ENCODE measurements around the gene ATG12.
"Not testable (repeated sequence)": the region's sequence is repeated elsewhere in the genome, so short reads cannot be mapped to it uniquely, and the experiment has no call there.

ATG12 gene

DNA sequence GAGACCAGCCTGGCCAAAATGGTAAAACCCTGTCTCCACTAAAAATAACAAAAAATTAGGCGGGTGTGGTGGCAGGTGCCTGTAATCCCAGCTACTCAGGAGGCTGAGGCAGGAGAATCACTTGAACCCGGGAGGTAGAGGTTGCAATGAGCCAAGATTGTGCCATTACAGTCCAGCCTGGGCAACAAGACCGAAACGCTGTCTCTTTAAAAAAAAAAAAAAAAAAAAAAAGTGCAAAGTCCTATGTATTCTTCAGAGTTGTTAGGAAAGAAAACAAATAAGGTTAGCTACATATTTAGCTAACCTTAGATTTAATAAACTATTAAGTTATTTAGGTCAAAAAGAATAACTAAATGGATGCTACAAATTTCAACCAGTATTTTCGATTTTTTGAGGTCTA, 11.5 kb downstream of the ATG12 start:
- no peak overlapping the region for H3K4me3 Mint-ChIP-seq
- peaks cover 4% of the 10 kb centered on the region for H3K4me1 Mint-ChIP-seq
- H3K36me3 Mint-ChIP-seq: peaks cover 26% of the 10 kb centered on the region
- H3K9me3 Mint-ChIP-seq: peaks cover 2% of the 10 kb centered on the region
- ATAC-seq (ENCODE audit: low read depth) (no peak), DNase-seq (ENCODE audit: low spot score in 2 of 2) (no peak)
- peaks cover 2% of the 10 kb centered on the region for H3K27me3 Mint-ChIP-seq
- H3K27ac Mint-ChIP-seq: no peak overlapping the region

DNA sequence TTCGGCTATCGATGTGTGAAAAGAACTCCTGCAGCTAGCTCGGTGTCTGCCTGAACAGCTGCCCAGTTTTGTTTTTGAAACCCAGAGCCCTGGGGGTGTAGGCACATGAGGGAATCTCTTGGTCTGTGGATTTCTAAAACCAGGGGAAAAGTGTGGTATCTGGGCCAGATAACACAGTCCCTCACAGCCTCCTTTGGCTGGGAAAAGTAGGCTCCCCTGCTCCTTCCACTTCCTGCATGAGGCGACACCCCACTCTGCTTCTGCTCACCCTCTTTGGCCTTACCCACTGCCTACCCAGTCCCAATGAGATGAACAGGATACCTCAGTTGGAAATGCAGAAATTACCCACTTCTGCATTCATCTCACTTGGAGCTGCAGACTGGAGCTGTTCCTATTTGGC, 15.4 kb downstream of the ATG12 start:
- Mint-ChIP-seq H3K36me3 (peaks cover 10% of the 10 kb centered on the region), H3K4me3 (no peak overlapping the region), H3K27me3 (peaks cover 2% of the 10 kb centered on the region), H3K27ac (no peak overlapping the region), H3K9me3 (peaks cover 4% of the 10 kb centered on the region), H3K4me1 (peaks cover 2% of the 10 kb centered on the region)
- ATAC-seq (ENCODE audit: low read depth) (no peak), DNase-seq (ENCODE audit: low spot score in 2 of 2) (no peak)

DNA sequence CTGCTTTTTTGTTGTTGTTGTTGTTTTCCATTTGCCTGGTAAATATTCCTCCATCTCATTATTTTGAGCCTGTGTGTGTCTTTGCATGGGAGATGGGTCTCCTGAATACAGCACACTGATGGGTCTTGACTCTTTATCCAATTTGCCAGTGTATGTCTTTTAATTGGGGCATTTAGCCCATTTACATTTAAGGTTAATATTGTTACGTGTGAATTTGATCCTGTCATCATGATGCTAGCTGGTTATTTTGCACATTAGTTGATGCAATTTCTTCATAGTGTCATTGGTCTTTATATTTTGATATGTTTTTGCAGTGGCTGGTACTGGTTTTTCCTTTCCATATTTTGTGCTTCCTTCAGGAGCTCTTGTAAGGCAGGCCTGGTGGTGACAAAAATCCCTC, 16.4 kb downstream of the ATG12 start:
- not testable (repeated sequence) for H3K27me3 Mint-ChIP-seq, H3K9me3 Mint-ChIP-seq

DNA sequence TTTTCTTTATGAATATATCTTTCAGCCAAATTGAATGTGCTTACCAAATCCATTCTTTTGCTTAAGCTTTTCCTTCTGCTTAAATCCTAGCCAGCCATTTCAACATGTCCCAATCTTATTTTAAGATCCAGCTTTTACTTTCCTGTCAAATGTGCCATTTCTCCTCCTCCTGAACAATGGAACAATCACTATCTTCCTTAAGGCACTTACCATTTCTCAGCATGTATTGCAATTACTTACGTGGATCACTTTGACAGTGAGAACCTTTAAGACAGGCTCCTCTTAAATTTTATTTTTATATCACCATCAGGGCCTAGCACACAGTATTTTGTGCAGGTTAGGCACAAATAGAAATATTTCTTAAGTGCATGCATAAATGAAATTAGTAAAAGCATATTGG, 20.5 kb downstream of the ATG12 start:
- Mint-ChIP-seq H3K27me3 (peaks cover 14% of the 10 kb centered on the region), H3K4me1 (peaks cover 6% of the 10 kb centered on the region)
- no peak for ATAC-seq (ENCODE audit: low read depth)

More for the DNA sequence above, 16.4 kb downstream of the ATG12 start:
- not testable (repeated sequence) for ATAC-seq (ENCODE audit: low read depth); H3K4me1 Mint-ChIP-seq; H3K27ac Mint-ChIP-seq; DNase-seq (ENCODE audit: low spot score in 2 of 2); H3K36me3 Mint-ChIP-seq; H3K4me3 Mint-ChIP-seq

DNA sequence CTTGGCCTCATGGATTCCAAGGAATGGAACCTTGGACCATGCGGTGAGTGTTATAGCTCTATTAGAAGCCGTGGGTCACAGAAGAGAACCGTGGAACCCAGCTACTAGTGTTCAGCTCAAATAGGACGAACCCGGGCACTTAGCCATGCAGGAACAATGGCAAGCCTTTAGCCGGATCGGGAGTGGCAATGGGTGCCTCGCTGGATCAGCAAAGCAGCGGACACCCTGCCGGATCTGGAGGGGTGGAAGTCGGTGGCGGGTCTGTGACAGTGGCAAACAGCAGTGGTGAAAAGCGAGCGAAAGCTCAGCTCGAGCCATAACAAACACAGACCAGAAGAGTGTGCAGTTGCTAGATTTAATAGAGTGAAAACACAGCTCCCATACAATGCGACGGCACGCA, 22.5 kb downstream of the ATG12 start:
- H3K36me3 Mint-ChIP-seq: no peaks in the 10 kb centered on the region
- H3K9me3 Mint-ChIP-seq: peaks cover 2% of the 10 kb centered on the region
- H3K27me3 Mint-ChIP-seq: peaks cover 26% of the 10 kb centered on the region
- ATAC-seq (ENCODE audit: low read depth) (no peak), DNase-seq (ENCODE audit: low spot score in 2 of 2) (no peak)
- H3K4me3 Mint-ChIP-seq: no peak overlapping the region
- H3K27ac Mint-ChIP-seq: no peak overlapping the region
- peaks cover 15% of the 10 kb centered on the region for H3K4me1 Mint-ChIP-seq

More for the DNA sequence above, 20.5 kb downstream of the ATG12 start:
- no peaks in the 10 kb centered on the region for H3K36me3 Mint-ChIP-seq
- peaks cover 2% of the 10 kb centered on the region for H3K9me3 Mint-ChIP-seq
- H3K27ac Mint-ChIP-seq: no peak overlapping the region
- H3K4me3 Mint-ChIP-seq: no peak overlapping the region
- DNase-seq (ENCODE audit: low spot score in 2 of 2): no peak

DNA sequence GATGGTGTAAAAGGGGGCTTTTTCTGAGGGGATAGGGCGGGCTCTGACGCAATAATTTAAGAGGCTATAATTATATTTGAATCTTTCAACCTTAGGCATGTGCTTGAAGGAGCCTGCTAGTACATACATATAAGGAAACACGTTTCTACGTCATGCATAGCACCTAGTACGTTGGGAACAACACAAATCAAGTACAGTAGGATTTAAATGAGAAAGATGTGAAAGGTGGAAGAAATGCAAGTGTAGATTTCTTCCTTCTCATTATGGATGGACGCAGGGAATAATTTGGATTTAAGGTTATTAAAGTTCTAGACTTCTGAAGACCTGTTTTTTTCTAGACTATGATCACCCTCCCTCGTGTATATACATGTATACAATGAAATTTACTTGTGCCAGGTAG, 24.0 kb downstream of the ATG12 start:
- Mint-ChIP-seq H3K27ac (no peak overlapping the region), H3K4me3 (no peak overlapping the region), H3K27me3 (peaks cover 29% of the 10 kb centered on the region), H3K9me3 (peaks cover 2% of the 10 kb centered on the region), H3K36me3 (no peaks in the 10 kb centered on the region), H3K4me1 (peaks cover 15% of the 10 kb centered on the region)
- ATAC-seq (ENCODE audit: low read depth) (no peak), DNase-seq (ENCODE audit: low spot score in 2 of 2) (no peak)

DNA sequence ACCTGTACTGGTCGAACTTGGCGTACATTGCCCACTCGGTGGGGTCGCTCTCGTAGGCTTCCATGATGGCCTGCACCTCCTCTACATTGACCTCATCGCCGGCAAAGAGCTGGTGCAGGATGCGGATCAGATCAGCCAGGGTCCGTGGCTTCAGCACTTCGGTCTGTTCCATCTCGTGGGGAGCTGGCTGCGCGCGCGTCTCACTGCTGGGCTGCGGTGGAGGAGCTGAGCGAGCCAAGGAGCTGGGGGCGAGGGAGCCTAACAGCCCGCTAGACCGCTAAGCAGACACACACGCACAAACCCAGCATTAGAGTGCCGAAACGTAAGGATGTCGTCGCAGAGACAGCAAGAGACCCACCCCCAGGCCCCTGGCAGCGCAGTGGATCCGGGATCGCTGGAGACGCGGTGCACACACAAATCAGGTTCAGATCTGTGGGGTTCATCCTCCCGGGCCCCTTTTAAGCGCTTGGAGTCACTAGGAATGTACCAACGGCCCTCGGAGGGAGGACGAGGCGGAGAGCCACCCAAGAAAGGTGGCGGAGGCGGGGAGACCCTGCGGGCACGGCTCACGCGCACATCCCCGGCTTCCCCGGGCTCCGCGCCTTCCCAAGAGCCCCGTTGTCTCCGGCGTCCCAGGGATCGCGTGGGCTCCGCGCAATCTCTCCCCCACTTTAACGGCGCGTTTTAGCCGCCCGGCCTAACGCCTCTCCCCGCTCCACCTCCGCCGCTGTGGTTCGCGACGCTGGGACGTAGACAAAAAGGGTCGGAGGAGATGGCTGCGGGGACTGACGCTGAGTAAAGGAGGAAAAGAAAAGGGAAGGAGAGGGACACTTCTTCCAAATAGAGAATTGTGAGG, 24.9 kb downstream of the ATG12 start, which contains the start of gene CDO1:
Gene CDO1 (minus strand): TSS at position 434 of the 856 bp plus-strand sequence. CDS start 262 bp downstream, at position 172.
- Mint-ChIP-seq H3K4me1 (peaks cover 15% of the 10 kb centered on the region), H3K36me3 (no peaks in the 10 kb centered on the region), H3K27me3 (peaks cover 29% of the 10 kb centered on the region), H3K4me3 (peak within 1 kb of the TSS; percentile 75), H3K27ac (no peak within 1 kb of the TSS), H3K9me3 (no peaks in the 10 kb centered on the region)
- peak; percentile 67 for ATAC-seq (ENCODE audit: low read depth)
- peak in 1 of 2 donors; percentile 22 for DNase-seq (ENCODE audit: low spot score in 2 of 2)

DNA sequence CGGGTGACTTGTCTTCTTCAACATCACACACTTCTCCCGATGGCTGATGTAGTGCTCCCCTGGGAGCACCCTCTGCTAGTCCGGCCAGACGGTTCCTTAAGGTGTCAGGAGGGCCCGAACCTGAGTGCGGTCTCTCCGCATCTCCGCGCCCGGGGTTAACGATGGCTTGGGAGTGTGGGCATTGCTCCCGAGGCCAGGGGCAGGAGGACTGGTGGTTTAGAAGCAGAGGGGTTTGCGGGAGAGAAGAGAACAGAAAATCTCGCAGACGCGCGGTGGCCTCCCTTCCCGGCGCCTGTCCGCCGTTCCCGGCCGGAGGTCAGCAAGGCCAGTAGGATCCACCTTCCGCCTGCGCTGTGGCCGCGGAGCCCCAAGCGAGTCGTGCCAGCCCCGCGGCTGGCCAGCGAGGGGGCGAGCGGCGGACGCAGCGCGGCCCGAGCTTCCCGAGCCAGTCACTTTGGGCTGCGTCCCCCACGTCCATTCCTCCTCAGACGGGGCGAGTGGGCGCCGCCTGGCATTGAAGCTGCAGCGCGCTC, 25.6 kb downstream of the ATG12 start:
- peak overlapping the region; percentile 75 for H3K4me3 Mint-ChIP-seq
- no peak overlapping the region for H3K27ac Mint-ChIP-seq
- H3K9me3 Mint-ChIP-seq: no peaks in the 10 kb centered on the region
- no peaks in the 10 kb centered on the region for H3K36me3 Mint-ChIP-seq
- ATAC-seq (ENCODE audit: low read depth) (peak; percentile 13), DNase-seq (ENCODE audit: low spot score in 2 of 2) (peak in 1 of 2 donors; percentile 20)
- peaks cover 31% of the 10 kb centered on the region for H3K27me3 Mint-ChIP-seq
- peaks cover 15% of the 10 kb centered on the region for H3K4me1 Mint-ChIP-seq

DNA sequence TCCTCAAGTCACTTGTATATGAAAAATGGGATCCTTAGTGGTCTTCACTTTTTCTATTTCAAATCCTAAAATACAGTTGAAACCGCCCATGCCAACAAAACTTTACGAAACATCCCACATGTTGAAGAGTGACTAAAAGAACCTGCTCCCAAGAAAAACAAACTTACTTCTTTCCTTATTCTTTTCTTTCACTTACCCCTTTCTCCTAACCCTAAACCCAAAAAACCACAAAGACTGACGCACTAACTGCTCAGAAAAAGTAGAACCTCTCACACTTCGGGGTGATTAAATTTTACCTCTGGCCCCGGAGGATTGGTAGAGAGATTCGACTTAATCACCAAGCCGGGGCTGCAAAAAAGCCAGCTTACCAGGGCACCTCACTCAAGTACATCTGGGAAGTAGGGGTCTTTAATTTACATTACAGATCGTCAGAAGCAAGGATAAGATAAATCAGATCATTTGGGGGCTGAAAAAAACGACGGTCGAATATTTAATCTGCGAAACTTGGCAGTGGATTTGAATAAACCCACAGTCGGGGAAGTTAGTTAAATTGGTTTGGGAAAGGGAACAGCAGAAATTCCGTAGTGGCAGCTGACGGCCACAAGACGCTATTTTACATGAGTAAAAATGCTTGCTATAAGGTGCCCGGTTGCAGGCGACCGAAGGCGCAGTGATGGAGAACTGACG, 26.2 kb downstream of the ATG12 start:
- ATAC-seq (ENCODE audit: low read depth) (peak; percentile 40), DNase-seq (ENCODE audit: low spot score in 2 of 2) (no peak)
- Mint-ChIP-seq H3K4me1 (peaks cover 15% of the 10 kb centered on the region), H3K9me3 (no peaks in the 10 kb centered on the region), H3K36me3 (no peaks in the 10 kb centered on the region), H3K27ac (no peak overlapping the region), H3K4me3 (peak overlapping the region; percentile 65), H3K27me3 (peaks cover 31% of the 10 kb centered on the region)

DNA sequence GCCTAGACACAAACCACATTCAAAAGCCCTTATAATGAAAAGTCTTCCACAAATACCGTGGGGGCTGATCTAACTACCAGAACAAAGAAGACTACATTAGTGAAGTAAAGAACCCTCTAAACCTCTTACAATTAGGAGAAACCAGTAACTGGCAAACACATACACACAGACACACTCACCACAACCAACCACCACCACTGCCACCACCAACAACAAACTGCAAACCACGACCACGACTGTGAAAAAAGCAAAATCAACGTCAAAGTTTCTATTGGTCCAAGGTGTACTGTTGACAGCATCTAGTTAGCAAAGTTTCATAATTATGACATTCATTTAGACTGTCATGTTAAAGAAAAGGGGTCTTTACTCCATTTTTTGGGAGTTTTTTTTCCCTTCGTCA, 27.6 kb downstream of the ATG12 start:
- H3K4me3 Mint-ChIP-seq: no peak overlapping the region
- ATAC-seq (ENCODE audit: low read depth): no peak
- H3K36me3 Mint-ChIP-seq: no peaks in the 10 kb centered on the region
- no peak for DNase-seq (ENCODE audit: low spot score in 2 of 2)
- H3K27me3 Mint-ChIP-seq: peaks cover 31% of the 10 kb centered on the region
- no peaks in the 10 kb centered on the region for H3K9me3 Mint-ChIP-seq
- H3K4me1 Mint-ChIP-seq: peaks cover 15% of the 10 kb centered on the region
- no peak overlapping the region for H3K27ac Mint-ChIP-seq

DNA sequence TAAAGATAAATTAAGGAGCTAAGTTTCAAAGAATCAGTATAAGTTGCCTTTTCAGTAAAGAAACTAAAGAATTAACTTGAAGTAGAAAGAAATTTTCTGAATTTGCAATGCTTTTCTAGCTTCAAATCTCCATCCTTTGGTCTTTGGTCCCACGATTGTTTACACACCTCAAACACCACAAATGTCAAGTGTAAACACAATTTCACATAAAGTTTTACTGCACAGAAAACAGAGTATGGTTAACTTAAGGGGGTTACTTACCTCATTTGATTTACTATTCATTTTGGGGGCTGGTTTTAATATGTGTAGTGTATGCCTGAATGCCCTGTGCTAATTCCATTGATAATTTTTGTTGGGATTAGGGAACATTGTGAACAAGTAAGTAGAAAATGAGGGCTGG, 29.0 kb downstream of the ATG12 start:
- DNase-seq (ENCODE audit: low spot score in 2 of 2) (no peak), ATAC-seq (ENCODE audit: low read depth) (no peak)
- Mint-ChIP-seq H3K36me3 (no peaks in the 10 kb centered on the region), H3K27ac (no peak overlapping the region), H3K27me3 (peaks cover 29% of the 10 kb centered on the region), H3K9me3 (no peaks in the 10 kb centered on the region), H3K4me1 (peaks cover 15% of the 10 kb centered on the region), H3K4me3 (no peak overlapping the region)

DNA sequence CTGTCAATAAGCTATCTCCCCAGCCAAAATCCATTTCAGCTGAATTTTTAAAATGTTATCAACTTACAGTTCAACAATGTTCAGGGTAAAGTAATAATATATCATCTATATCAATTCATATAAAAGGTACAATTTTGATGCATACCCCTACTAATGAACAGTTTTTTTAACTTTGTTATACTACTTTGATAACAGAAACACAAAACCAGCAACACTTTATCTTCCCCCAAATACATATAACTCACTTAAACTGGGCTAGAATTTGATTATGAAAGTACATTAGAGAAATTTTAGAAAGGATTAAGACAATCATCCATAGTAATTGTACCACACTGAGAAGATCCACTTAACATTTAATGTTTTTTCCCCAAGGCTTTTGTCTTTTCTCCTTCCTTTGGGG, 30.0 kb downstream of the ATG12 start:
- Mint-ChIP-seq H3K27me3 (peaks cover 25% of the 10 kb centered on the region), H3K27ac (no peak overlapping the region), H3K4me3 (no peak overlapping the region), H3K36me3 (no peaks in the 10 kb centered on the region), H3K9me3 (no peaks in the 10 kb centered on the region), H3K4me1 (peaks cover 12% of the 10 kb centered on the region)
- ATAC-seq (ENCODE audit: low read depth) (no peak), DNase-seq (ENCODE audit: low spot score in 2 of 2) (no peak)

DNA sequence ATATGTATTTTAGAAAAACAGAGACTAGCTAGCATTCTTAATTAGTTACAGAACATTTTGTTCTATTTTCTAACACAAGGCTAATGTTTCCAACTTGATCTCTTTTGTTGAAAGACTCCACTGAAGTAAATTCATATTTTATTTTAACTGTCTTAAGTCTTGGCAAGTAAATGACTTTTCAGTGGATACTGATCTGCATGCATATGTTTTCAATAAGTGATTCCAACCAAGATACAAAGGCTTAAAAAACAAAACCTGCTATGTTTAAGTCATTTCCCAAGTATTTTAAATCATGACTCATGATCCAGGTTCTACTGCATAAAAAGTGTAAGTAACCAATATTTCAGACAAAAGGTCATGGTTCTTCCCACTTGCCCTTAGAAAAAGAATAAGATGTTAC, 30.6 kb downstream of the ATG12 start:
- H3K4me1 Mint-ChIP-seq: peaks cover 8% of the 10 kb centered on the region
- H3K27ac Mint-ChIP-seq: no peak overlapping the region
- H3K4me3 Mint-ChIP-seq: no peak overlapping the region
- H3K9me3 Mint-ChIP-seq: no peaks in the 10 kb centered on the region
- DNase-seq (ENCODE audit: low spot score in 2 of 2): no peak
- peaks cover 22% of the 10 kb centered on the region for H3K27me3 Mint-ChIP-seq
- ATAC-seq (ENCODE audit: low read depth): no peak
- no peaks in the 10 kb centered on the region for H3K36me3 Mint-ChIP-seq

DNA sequence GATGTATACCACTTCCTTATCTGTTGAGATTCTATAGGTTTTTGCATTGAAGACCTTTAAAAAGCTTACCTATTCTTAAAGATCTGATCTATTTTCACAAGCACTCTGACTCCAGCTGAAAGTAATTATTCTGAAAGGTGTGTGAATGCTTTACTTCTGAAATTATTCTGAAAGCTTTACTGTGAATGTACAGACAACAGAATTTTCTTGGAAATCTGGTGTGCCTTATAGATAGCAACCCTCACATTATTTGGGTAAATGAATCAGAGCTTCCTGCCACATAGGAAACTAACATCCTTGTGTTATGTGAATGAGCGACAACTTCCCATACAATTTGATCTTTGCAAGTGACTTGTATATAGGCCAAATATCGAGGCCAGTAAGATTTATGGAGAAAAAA, 31.4 kb downstream of the ATG12 start:
- H3K4me1 Mint-ChIP-seq: peaks cover under 1% of the 10 kb centered on the region
- no peak for ATAC-seq (ENCODE audit: low read depth)

More for the DNA sequence above, 31.4 kb downstream of the ATG12 start:
- Mint-ChIP-seq H3K4me3 (no peak overlapping the region), H3K9me3 (no peaks in the 10 kb centered on the region), H3K27ac (no peak overlapping the region), H3K36me3 (no peaks in the 10 kb centered on the region), H3K27me3 (peaks cover 16% of the 10 kb centered on the region)
- DNase-seq (ENCODE audit: low spot score in 2 of 2): no peak
